ENCODE results near the gene TBX4. TPM values are rescaled to one million over a fixed set of nuclear protein-coding genes. Genes with fewer than 3 reads are reported as not detected.

The TBX4 gene
- total RNA-seq, 4 donors from 2014 or later = not detected

GRCh38 chr17:61451538-61452300 lies 503 bp upstream of the TBX4 start:
- no peaks in the 10 kb centered on the region for H3K36me3 ChIP-seq
- no peak for TF ChIP-seq CTCF (IDR thresholded peaks at IDR 0.05)
- TF ChIP-seq POLR2A (IDR thresholded peaks at IDR 0.05) = no peak
- TF ChIP-seq EP300 (IDR thresholded peaks at IDR 0.05) = no peak
- H3K27ac ChIP-seq = no peak overlapping the region
- WGBS, 2 donors = 8 to 10% methylated on average over 9 to 30 of the region's 75 CpGs
- H3K9me3 ChIP-seq = no peaks in the 10 kb centered on the region
- H3K27me3 ChIP-seq = peaks cover 0 to 78% of the 10 kb centered on the region in 2 donors
- H3K4me1 ChIP-seq = peaks cover 0 to 29% (median 15%) of the 10 kb centered on the region in 4 donors
- H3K4me3 ChIP-seq = peak overlapping the region in 3 of 4 donors; percentile 23 to 43 (median 33)
- DNase-seq (ENCODE audit: low spot score in 2 of 2) = no peak

GRCh38 chr17:61453566-61454380 lies 1.6 kb downstream of the TBX4 start:
- WGBS, 2 donors = 43 to 47% methylated on average over 17 of the region's 17 CpGs
- no peaks in the 10 kb centered on the region for H3K9me3 ChIP-seq
- no peak for DNase-seq (ENCODE audit: low spot score in 2 of 2)
- TF ChIP-seq EP300 (IDR thresholded peaks at IDR 0.05) (no peak), CTCF (IDR thresholded peaks at IDR 0.05) (no peak), POLR2A (IDR thresholded peaks at IDR 0.05) (no peak)
- peaks cover 0 to 88% of the 10 kb centered on the region in 2 donors for H3K27me3 ChIP-seq
- H3K36me3 ChIP-seq = no peaks in the 10 kb centered on the region
- peak overlapping the region in 1 of 4 donors; percentile 9 for H3K4me3 ChIP-seq
- no peak overlapping the region for H3K27ac ChIP-seq
- H3K4me1 ChIP-seq = peaks cover 0 to 45% (median 19%) of the 10 kb centered on the region in 4 donors

- no peaks in the 10 kb centered on the region for H3K36me3 ChIP-seq
- TF ChIP-seq POLR2A (IDR thresholded peaks at IDR 0.05) (no peak), CTCF (IDR thresholded peaks at IDR 0.05) (no peak), EP300 (IDR thresholded peaks at IDR 0.05) (no peak)
- no peaks in the 10 kb centered on the region for H3K9me3 ChIP-seq
- peaks cover 0 to 96% of the 10 kb centered on the region in 2 donors for H3K27me3 ChIP-seq
- no peak for DNase-seq (ENCODE audit: low spot score in 2 of 2)
- peak overlapping the region in 1 of 4 donors; percentile 9 for H3K4me3 ChIP-seq
- H3K27ac ChIP-seq = no peak overlapping the region
- WGBS, 2 donors = 21 to 24% methylated on average over 48 to 65 of the region's 86 CpGs
- peaks cover 0 to 45% (median 19%) of the 10 kb centered on the region in 4 donors for H3K4me1 ChIP-seq
Observed at GRCh38 chr17:61454381-61455323, 2.4 kb downstream of the TBX4 start.

GRCh38 chr17:61455324-61456060 lies 3.3 kb downstream of the TBX4 start:
- no peak for TF ChIP-seq POLR2A (IDR thresholded peaks at IDR 0.05)
- TF ChIP-seq EP300 (IDR thresholded peaks at IDR 0.05) = no peak
- no peak for TF ChIP-seq CTCF (IDR thresholded peaks at IDR 0.05)
- no peaks in the 10 kb centered on the region for H3K36me3 ChIP-seq
- H3K4me1 ChIP-seq = peaks cover 0 to 45% (median 19%) of the 10 kb centered on the region in 4 donors
- H3K4me3 ChIP-seq = no peak overlapping the region
- no peaks in the 10 kb centered on the region for H3K9me3 ChIP-seq
- H3K27me3 ChIP-seq = peaks cover 0 to 98% of the 10 kb centered on the region in 2 donors
- WGBS, 2 donors = 80 to 83% methylated on average over 18 of the region's 18 CpGs
- no peak for DNase-seq (ENCODE audit: low spot score in 2 of 2)
- no peak overlapping the region for H3K27ac ChIP-seq
